Measurements from ENCODE around the gene PPFIA1.

PPFIA1 gene

DNA sequence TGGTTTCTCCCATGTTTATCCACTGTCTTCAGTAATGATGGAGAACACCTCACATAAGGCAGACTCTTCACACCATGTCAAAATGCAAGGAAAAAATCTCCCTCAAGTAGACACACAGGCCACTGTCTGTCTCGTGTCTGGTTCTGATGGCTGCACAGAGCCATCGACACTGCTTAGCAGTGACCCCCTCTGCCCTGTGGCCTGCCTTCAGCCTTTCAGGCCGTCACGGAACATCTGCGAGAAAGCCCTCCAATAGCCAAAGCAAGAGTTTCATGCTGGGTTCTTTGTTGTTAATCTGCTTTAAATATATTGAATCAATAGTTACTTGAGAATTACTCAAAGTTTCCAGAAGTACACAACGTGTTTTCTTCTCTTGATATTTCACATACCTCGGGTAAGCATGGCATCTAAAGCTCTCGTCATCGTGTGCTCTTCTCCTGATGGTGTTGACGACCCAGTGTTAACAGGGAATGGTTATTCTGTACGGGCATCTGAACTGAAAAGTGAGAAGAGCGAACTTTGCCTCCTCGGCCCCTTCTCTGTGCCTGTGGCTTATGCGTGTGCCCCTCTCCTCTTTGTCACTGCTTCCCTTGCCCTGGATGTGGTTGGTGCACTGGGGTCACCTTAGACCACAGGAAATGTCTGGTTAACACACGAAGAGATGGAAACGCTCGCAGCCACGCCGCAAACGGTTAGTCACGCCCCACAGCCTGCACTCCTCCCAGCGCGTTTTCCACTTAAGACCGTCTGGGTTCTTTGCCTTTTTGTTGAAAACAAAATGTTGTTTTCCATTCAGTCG, 94.5 kb downstream of the PPFIA1 start:
- Histone ChIP-seq H3K27ac (ENCODE audit: low read length) (no peak overlapping the region), H3K9me3 (ENCODE audit: insufficient read depth, low read length) (no peaks in the 10 kb centered on the region), H3K27me3 (ENCODE audit: low read depth, low read length) (no peaks in the 10 kb centered on the region), H3K4me3 (ENCODE audit: low read length) (no peak overlapping the region), H3K4me2 (ENCODE audit: low read length) (no peak overlapping the region), H3K79me2 (ENCODE audit: low read length) (no peaks in the 10 kb centered on the region), H3K9ac (ENCODE audit: low read length) (no peak overlapping the region), H2AFZ (ENCODE audit: low read depth, low read length) (no peak overlapping the region), H4K20me1 (ENCODE audit: insufficient read depth, low read length) (no peaks in the 10 kb centered on the region), H3K36me3 (replicated peaks; ENCODE audit: low read depth, low read length) (peaks cover 48% of the 10 kb centered on the region), H3K4me1 (ENCODE audit: low read length) (no peaks in the 10 kb centered on the region)
- TF ChIP-seq, protein P1, sequence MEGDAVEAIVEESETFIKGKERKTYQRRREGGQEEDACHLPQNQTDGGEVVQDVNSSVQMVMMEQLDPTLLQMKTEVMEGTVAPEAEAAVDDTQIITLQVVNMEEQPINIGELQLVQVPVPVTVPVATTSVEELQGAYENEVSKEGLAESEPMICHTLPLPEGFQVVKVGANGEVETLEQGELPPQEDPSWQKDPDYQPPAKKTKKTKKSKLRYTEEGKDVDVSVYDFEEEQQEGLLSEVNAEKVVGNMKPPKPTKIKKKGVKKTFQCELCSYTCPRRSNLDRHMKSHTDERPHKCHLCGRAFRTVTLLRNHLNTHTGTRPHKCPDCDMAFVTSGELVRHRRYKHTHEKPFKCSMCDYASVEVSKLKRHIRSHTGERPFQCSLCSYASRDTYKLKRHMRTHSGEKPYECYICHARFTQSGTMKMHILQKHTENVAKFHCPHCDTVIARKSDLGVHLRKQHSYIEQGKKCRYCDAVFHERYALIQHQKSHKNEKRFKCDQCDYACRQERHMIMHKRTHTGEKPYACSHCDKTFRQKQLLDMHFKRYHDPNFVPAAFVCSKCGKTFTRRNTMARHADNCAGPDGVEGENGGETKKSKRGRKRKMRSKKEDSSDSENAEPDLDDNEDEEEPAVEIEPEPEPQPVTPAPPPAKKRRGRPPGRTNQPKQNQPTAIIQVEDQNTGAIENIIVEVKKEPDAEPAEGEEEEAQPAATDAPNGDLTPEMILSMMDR (IDR thresholded peaks at IDR 0.05; ENCODE audit: low read depth, low read length), result no peak
- no peak for TF ChIP-seq EZH2phosphoT487 (IDR thresholded peaks at IDR 0.05; ENCODE audit: low read depth)

DNA sequence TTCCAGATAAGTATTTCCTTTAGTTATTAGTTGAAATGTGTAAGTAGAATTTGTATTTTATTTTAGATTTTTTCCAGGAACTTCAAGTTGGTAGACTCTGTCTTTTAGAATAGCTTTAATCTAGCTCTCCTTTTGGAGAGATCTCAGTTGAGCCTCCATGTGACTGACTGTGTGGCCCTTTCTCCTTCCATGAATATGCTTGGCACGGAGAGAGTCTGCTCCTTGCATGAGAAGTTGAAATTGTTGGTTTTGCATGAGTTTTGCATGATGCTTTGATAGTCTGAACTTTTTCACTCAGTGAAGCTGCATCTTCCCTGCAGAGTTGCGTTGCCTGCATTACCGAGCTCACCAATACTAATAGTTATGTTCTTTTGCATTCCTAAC, 95.0 kb downstream of the PPFIA1 start:
- TF ChIP-seq, protein P1 (IDR thresholded peaks at IDR 0.05; ENCODE audit: low read depth, low read length), result no peak
- no peak for TF ChIP-seq EZH2phosphoT487 (IDR thresholded peaks at IDR 0.05; ENCODE audit: low read depth)
- Histone ChIP-seq H3K4me3 (ENCODE audit: low read length) (no peak overlapping the region), H3K9ac (ENCODE audit: low read length) (no peak overlapping the region), H3K27ac (ENCODE audit: low read length) (no peak overlapping the region), H3K36me3 (replicated peaks; ENCODE audit: low read depth, low read length) (peaks cover 48% of the 10 kb centered on the region), H2AFZ (ENCODE audit: low read depth, low read length) (no peak overlapping the region), H4K20me1 (ENCODE audit: insufficient read depth, low read length) (no peaks in the 10 kb centered on the region), H3K27me3 (ENCODE audit: low read depth, low read length) (no peaks in the 10 kb centered on the region), H3K4me2 (ENCODE audit: low read length) (no peak overlapping the region), H3K4me1 (ENCODE audit: low read length) (no peaks in the 10 kb centered on the region), H3K9me3 (ENCODE audit: insufficient read depth, low read length) (no peaks in the 10 kb centered on the region), H3K79me2 (ENCODE audit: low read length) (no peaks in the 10 kb centered on the region)

DNA sequence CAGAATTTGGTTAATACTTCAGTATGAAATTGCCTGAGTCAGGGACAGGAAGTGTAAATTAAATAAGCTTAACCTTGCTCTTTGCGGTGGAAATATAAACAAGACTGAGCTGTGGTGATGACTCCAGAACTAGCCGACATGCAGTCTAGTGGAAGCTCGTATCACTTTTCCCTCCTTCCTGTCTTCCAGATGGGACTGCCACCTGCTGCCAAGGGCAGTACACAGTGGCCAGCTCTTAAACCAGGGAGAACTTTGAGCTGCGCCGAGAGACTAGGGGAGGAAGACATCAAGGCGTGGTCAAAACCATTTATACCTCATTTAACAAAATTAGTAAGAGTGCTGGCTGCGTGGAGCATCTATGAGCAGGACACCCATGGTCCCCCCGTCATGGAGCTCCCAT, 96.6 kb downstream of the PPFIA1 start:
- H3K9ac ChIP-seq (ENCODE audit: low read length), result no peak overlapping the region
- H3K4me3 ChIP-seq (ENCODE audit: low read length), result no peak overlapping the region
- H3K4me2 ChIP-seq (ENCODE audit: low read length), result no peak overlapping the region
- H3K36me3 ChIP-seq (replicated peaks; ENCODE audit: low read depth, low read length), result peaks cover 40% of the 10 kb centered on the region
- no peak overlapping the region for H2AFZ ChIP-seq (ENCODE audit: low read depth, low read length)
- no peaks in the 10 kb centered on the region for H3K27me3 ChIP-seq (ENCODE audit: low read depth, low read length)
- no peaks in the 10 kb centered on the region for H3K4me1 ChIP-seq (ENCODE audit: low read length)
- no peaks in the 10 kb centered on the region for H3K9me3 ChIP-seq (ENCODE audit: insufficient read depth, low read length)
- no peaks in the 10 kb centered on the region for H3K79me2 ChIP-seq (ENCODE audit: low read length)
- H3K27ac ChIP-seq (ENCODE audit: low read length), result no peak overlapping the region
- TF ChIP-seq, protein P1 (IDR thresholded peaks at IDR 0.05; ENCODE audit: low read depth, low read length), result no peak
- TF ChIP-seq EZH2phosphoT487 (IDR thresholded peaks at IDR 0.05; ENCODE audit: low read depth), result no peak
- H4K20me1 ChIP-seq (ENCODE audit: insufficient read depth, low read length), result 0 out of 2 replicates have a peak, but pooled peaks cover 4% of the 10 kb centered on the region

DNA sequence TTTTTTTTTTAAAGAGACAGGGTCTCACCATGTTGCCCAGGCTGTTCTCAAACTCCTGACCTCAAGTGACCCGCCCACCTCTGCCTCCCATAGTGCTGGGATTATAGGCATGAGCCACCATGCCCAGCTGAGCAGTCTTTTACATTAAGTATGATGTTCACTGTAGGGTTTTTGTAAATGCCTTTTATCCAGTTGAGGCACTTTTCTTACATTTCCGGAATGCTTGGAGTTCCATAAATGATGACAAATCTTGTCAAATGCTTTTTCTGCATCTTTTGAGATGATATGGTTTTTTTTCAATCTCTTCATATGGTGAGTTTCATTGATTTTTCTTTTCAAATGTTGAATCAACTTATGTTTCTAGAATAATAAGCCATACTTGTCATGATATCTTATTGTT, 98.5 kb downstream of the PPFIA1 start:
- H3K4me1 ChIP-seq (ENCODE audit: low read length), result no peaks in the 10 kb centered on the region
- H3K36me3 ChIP-seq (replicated peaks; ENCODE audit: low read depth, low read length), result peaks cover 48% of the 10 kb centered on the region
- no peak overlapping the region for H3K9ac ChIP-seq (ENCODE audit: low read length)
- H3K79me2 ChIP-seq (ENCODE audit: low read length), result no peaks in the 10 kb centered on the region
- no peaks in the 10 kb centered on the region for H3K27me3 ChIP-seq (ENCODE audit: low read depth, low read length)
- no peak overlapping the region for H2AFZ ChIP-seq (ENCODE audit: low read depth, low read length)
- H3K9me3 ChIP-seq (ENCODE audit: insufficient read depth, low read length), result no peaks in the 10 kb centered on the region
- no peak overlapping the region for H3K27ac ChIP-seq (ENCODE audit: low read length)
- H3K4me3 ChIP-seq (ENCODE audit: low read length), result no peak overlapping the region
- TF ChIP-seq, protein P1 (IDR thresholded peaks at IDR 0.05; ENCODE audit: low read depth, low read length), result no peak
- no peak for TF ChIP-seq EZH2phosphoT487 (IDR thresholded peaks at IDR 0.05; ENCODE audit: low read depth)
- no peak overlapping the region for H3K4me2 ChIP-seq (ENCODE audit: low read length)
- 0 out of 2 replicates have a peak, but pooled peaks cover 4% of the 10 kb centered on the region for H4K20me1 ChIP-seq (ENCODE audit: insufficient read depth, low read length)
